Neutrophil (primary cell): ENCODE results near the gene KIAA1328.

Source experiments
- H3K27ac ChIP-seq: fragments of 200-600 bp; sonication (generic); 2 replicates; pipeline ENCODE4 v1.5.1; 2016; ENCODE audit warnings: mild to moderate bottlenecking, moderate library complexity
- H3K27me3 ChIP-seq: fragments of 200-600 bp; sonication (generic); 2 replicates; pipeline ENCODE4 v1.6.0; 2016; ENCODE audit warnings: mild to moderate bottlenecking
- H3K36me3 ChIP-seq: fragments of 200-600 bp; sonication (generic); 2 replicates; pipeline ENCODE4 v1.5.1; 2017
- H3K4me1 ChIP-seq, 2 experiments: fragments of 200-600 bp in 1 of 2; sonication (generic) in 1 of 2; 1 replicate in 1 of 2; 2 replicates in 1 of 2; pipeline versions ENCODE4 v1.5.1 to v1.6.1; 2013 to 2016; ENCODE audit warnings: low read depth in 1 of 2, low read length in 1 of 2, mild to moderate bottlenecking in 1 of 2, moderate library complexity in 1 of 2; ENCODE audit not compliant: control insufficient read depth in 1 of 2, insufficient read depth in 1 of 2
- H3K4me3 ChIP-seq, 2 experiments: fragments of 200-600 bp in 1 of 2; sonication (generic) in 1 of 2; 1 replicate in 1 of 2; 2 replicates in 1 of 2; pipeline ENCODE4 v1.5.1; 2013 to 2016; ENCODE audit warnings: low read depth in 1 of 2, low read length in 1 of 2, mild to moderate bottlenecking in 1 of 2, moderate library complexity in 1 of 2
- H3K9me3 ChIP-seq: fragments of 200-600 bp; sonication (generic); 2 replicates; pipeline ENCODE4 v1.5.1; 2016
- TF ChIP-seq, protein P1 (sequence below): fragments of 200-600 bp; sonication (generic); IDR thresholded peaks from 2 replicates; pipeline ENCODE4 v1.5.1; 2016; ENCODE audit warnings: antibody characterized with exemption

KIAA1328 gene

DNA sequence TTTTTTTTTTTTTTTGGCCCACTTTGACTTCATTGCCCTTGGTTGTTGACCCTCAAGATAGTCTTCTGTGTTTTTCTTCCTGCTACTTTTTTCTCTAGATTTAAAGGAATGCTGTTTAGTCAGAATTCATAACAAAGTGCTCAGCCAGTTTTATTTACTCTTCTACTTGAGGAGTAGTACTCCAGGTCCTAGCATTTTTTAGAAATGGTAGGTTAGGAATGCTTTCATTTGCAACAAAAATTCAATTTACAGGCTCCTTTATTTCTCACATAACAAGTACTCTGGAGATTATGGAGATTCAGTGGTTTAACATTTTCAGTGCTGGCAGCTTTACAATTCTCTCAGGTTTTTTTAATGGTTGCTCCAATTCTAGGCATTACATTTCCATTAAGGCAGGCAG is 58.2 kb downstream of the KIAA1328 start:
- TF ChIP-seq, protein P1, sequence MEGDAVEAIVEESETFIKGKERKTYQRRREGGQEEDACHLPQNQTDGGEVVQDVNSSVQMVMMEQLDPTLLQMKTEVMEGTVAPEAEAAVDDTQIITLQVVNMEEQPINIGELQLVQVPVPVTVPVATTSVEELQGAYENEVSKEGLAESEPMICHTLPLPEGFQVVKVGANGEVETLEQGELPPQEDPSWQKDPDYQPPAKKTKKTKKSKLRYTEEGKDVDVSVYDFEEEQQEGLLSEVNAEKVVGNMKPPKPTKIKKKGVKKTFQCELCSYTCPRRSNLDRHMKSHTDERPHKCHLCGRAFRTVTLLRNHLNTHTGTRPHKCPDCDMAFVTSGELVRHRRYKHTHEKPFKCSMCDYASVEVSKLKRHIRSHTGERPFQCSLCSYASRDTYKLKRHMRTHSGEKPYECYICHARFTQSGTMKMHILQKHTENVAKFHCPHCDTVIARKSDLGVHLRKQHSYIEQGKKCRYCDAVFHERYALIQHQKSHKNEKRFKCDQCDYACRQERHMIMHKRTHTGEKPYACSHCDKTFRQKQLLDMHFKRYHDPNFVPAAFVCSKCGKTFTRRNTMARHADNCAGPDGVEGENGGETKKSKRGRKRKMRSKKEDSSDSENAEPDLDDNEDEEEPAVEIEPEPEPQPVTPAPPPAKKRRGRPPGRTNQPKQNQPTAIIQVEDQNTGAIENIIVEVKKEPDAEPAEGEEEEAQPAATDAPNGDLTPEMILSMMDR = no peak
- Histone ChIP-seq H3K9me3 (no peaks in the 10 kb centered on the region), H3K27me3 (no peaks in the 10 kb centered on the region), H3K27ac (no peak overlapping the region), H3K4me1 (no peaks in the 10 kb centered on the region), H3K4me3 (no peak overlapping the region), H3K36me3 (no peaks in the 10 kb centered on the region)

DNA sequence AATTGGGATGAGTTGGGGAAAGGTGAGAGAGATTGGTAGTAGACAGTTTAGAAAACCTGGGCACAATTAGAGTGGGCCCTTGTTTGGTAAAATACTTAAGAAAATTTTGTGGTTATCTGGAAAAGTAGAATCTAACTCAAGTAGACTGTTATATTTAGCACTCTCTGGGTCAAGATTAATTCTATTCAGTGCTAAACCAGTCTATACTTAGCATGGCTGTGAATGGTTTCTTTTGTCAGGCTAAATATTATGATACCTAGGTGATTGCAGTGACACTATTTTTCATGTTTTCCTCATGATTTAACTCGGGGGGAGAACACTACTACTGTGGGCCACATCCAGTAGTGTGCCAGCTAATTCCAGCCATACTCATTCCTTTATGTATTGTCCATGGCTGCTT is 58.9 kb downstream of the KIAA1328 start:
- Histone ChIP-seq H3K27me3 (no peaks in the 10 kb centered on the region), H3K36me3 (no peaks in the 10 kb centered on the region), H3K27ac (no peak overlapping the region), H3K9me3 (no peaks in the 10 kb centered on the region), H3K4me3 (no peak overlapping the region), H3K4me1 (no peaks in the 10 kb centered on the region)
- TF ChIP-seq, protein P1 = no peak

DNA sequence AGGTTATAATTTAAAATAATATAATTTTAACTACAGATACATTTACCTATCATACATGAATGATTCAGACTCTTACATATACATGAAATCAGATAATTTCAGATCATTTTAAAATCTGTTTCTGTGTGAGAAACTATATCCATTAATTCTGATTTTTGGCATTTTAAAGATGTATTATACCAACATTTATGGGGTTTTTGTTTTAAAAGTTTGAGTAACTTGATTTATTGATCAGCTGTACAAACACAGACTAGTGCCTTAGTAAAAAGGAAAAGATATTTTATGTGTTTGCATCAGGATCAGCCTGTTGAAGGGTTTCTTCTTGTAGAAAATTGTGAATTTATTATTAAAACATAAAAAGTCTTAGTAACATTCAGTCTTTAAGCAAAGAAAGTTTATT is 59.9 kb downstream of the KIAA1328 start:
- Histone ChIP-seq H3K4me3 (no peak overlapping the region), H3K27me3 (no peaks in the 10 kb centered on the region), H3K4me1 (no peaks in the 10 kb centered on the region), H3K27ac (no peak overlapping the region), H3K36me3 (no peaks in the 10 kb centered on the region), H3K9me3 (no peaks in the 10 kb centered on the region)
- TF ChIP-seq, protein P1 = no peak

DNA sequence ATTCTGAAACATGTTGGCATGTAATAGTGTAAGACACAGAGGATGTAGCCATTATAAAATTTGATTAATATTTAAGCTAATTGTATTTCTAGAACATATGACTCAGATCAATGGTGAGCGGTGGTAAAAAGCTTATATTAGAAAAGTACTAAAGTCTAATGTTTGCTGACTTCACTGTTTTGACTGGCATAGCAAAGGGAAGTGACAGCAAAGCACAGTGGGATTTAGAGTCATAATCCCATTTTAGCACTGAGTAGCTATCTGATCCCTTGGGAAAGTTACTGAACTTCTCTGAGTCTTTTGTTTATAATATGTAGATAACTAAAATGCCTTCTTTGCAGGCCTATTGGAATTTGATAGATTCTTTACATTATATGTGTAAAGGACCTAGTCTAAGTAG is 60.4 kb downstream of the KIAA1328 start:
- Histone ChIP-seq H3K27me3 (no peaks in the 10 kb centered on the region), H3K9me3 (no peaks in the 10 kb centered on the region), H3K27ac (no peak overlapping the region), H3K4me3 (no peak overlapping the region), H3K4me1 (no peaks in the 10 kb centered on the region), H3K36me3 (no peaks in the 10 kb centered on the region)
- TF ChIP-seq, protein P1 = no peak

DNA sequence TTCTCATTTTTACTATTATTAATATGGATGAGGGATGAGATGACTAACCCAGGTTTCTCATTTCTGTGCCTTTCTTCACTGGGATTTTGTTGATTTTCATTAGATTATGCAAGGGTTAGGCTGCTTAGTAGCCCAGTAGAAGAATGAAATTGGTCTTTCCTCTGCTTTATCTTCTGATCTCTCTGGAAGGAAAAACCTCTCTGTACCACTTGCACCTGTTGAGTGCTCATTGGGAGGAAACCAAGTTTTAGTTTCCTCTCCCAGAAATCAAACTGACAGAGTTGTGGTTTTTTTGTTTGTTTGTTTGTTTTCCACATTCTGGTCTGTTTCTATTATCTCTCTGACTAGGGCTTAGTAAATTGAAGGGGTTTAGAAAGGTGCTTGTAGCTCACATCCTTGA is 60.8 kb downstream of the KIAA1328 start:
- TF ChIP-seq, protein P1 = no peak
- H3K9me3 ChIP-seq = no peaks in the 10 kb centered on the region
- no peak overlapping the region for H3K27ac ChIP-seq
- no peak overlapping the region for H3K4me3 ChIP-seq
- no peaks in the 10 kb centered on the region for H3K36me3 ChIP-seq
- no peaks in the 10 kb centered on the region for H3K27me3 ChIP-seq
- no peaks in the 10 kb centered on the region for H3K4me1 ChIP-seq

DNA sequence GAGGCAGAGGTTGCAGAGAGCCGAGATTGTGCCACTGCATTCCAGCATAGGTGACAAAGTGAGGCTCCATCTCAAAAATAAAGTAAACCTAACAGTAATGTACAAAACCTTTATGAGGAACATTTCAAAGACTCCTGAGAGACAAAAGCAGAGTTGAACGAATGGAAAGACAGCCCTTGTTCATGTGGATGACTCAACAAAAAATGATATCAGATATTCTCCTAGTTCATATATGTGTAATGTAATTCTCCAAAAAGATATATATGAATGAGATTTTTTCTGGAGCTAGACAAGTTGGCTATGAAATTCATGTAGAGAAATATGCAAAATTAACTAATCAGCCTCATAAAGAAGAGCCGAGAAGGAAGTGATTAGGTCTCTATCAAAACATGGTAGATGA is 61.7 kb downstream of the KIAA1328 start:
- no peaks in the 10 kb centered on the region for H3K9me3 ChIP-seq
- no peak overlapping the region for H3K4me3 ChIP-seq
- H3K27ac ChIP-seq = no peak overlapping the region
- TF ChIP-seq, protein P1 = no peak
- no peaks in the 10 kb centered on the region for H3K4me1 ChIP-seq
- no peaks in the 10 kb centered on the region for H3K36me3 ChIP-seq
- no peaks in the 10 kb centered on the region for H3K27me3 ChIP-seq
